Endothelial cell of umbilical vein (primary cell): ENCODE measurements around the gene BSPRY. TPM values are rescaled to one million over a fixed set of nuclear protein-coding genes. Genes with fewer than 3 reads are reported as not detected.

ENCODE experiments used
- BruUV-seq: library from RNA; stranded (reverse); fragments of 400-500 nt; replicated peaks from 2 replicates; lab custom pipeline; 2021; lab: Mats Ljungman, UMichigan
- CTCF ChIA-PET: fragments of 300-600, 350-600 bp; sonication (Branson Sonifier 250); formaldehyde crosslinking; loops from one replicate; lab custom pipeline; 2021; ENCODE audit warnings: antibody characterized with exemption, inconsistent platforms; lab: Charles Lee
- POLR2A ChIA-PET: fragments of 300-600, 350-600 bp; sonication (Branson Sonifier 250); formaldehyde crosslinking; loops from one replicate; lab custom pipeline; 2021; ENCODE audit warnings: antibody characterized with exemption, inconsistent platforms; lab: Charles Lee
- DNase-seq: peaks from one replicate; pipeline ENCODE4 v3.0.0-alpha.2; 2011; ENCODE audit warnings: low read depth, low spot score
- FAIRE-seq: peaks from 2 replicates; lab custom pipeline; 2011; peaks lifted over from hg19 to GRCh38; lab: Jason Lieb, UNC
- H2AFZ ChIP-seq: 2 replicates; pipeline ENCODE4 v1.6.0; 2012; ENCODE audit warnings: low read depth, low read length, control low read depth, inconsistent platforms
- H3K27ac ChIP-seq: 2 replicates; pipeline ENCODE4 v1.5.1; 2011; ENCODE audit warnings: low read depth, mild to moderate bottlenecking, control low read depth, low read length, moderate library complexity; ENCODE audit not compliant: insufficient read depth
- H3K27me3 ChIP-seq, 2 experiments: 2 replicates each; pipeline versions ENCODE4 v1.6.0 to v1.6.1; 2011; ENCODE audit warnings: low read length in 2 of 2, mixed read lengths in 1 of 2; ENCODE audit not compliant: control insufficient read depth in 2 of 2, insufficient read depth in 2 of 2
- H3K36me3 ChIP-seq, 2 experiments: 2 replicates in 1 of 2; 3 replicates in 1 of 2; pipeline ENCODE4 v1.5.1; 2011; ENCODE audit warnings: low read length in 2 of 2, mild to moderate bottlenecking in 1 of 2, moderate library complexity in 1 of 2; ENCODE audit not compliant: control insufficient read depth in 2 of 2, insufficient read depth in 2 of 2; ENCODE audit errors: extremely low read depth in 1 of 2
- H3K4me1 ChIP-seq: 3 replicates; pipeline ENCODE4 v1.5.1; 2011; ENCODE audit warnings: mild to moderate bottlenecking, low read length; ENCODE audit not compliant: control insufficient read depth, insufficient read depth; ENCODE audit errors: extremely low read depth
- H3K4me2 ChIP-seq: 2 replicates; pipeline ENCODE4 v1.6.1; 2011; ENCODE audit warnings: low read length, control low read depth, mixed read lengths; ENCODE audit not compliant: insufficient read depth
- H3K4me3 ChIP-seq, 3 experiments: fragments of 200-600 bp in 1 of 3; sonication (generic), shearing (Covaris generic) in 1 of 3; replicated peaks in 1 of 3; 2 replicates each; pipeline ENCODE4 v1.5.1; 2011 to 2016; ENCODE audit warnings: control low read depth in 3 of 3, low read length in 3 of 3, mild to moderate bottlenecking in 2 of 3, inconsistent platforms in 1 of 3, low read depth in 1 of 3, moderate library complexity in 1 of 3; ENCODE audit not compliant: insufficient read depth in 1 of 3
- H3K79me2 ChIP-seq: 2 replicates; pipeline ENCODE4 v1.6.0; 2012; ENCODE audit warnings: low read length, inconsistent platforms; ENCODE audit not compliant: control insufficient read depth, insufficient read depth
- H3K9ac ChIP-seq: replicated peaks from 2 replicates; pipeline ENCODE3; 2011; ENCODE audit warnings: low read length, control low read depth; ENCODE audit not compliant: insufficient read depth; ENCODE audit errors: extremely low read depth
- H3K9me1 ChIP-seq: replicated peaks from 3 replicates; pipeline ENCODE4 v1.6.0; 2011; ENCODE audit warnings: mild to moderate bottlenecking, low read length; ENCODE audit not compliant: control insufficient read depth, insufficient read depth; ENCODE audit errors: extremely low read depth
- H3K9me3 ChIP-seq: replicated peaks from 2 replicates; pipeline ENCODE4 v1.5.1; 2012; ENCODE audit warnings: low read length, inconsistent platforms; ENCODE audit not compliant: control insufficient read depth, insufficient read depth
- H4K20me1 ChIP-seq: replicated peaks from 2 replicates; pipeline ENCODE3; 2011; ENCODE audit warnings: mild to moderate bottlenecking, low read length; ENCODE audit not compliant: control insufficient read depth, insufficient read depth; ENCODE audit errors: extremely low read depth
- EZH2 ChIP-seq: IDR thresholded peaks from 2 replicates; pipeline ENCODE4 v1.6.1; 2012; ENCODE audit warnings: borderline replicate concordance, low read depth, mild to moderate bottlenecking, moderate library complexity, low read length, inconsistent platforms; ENCODE audit not compliant: severe bottlenecking
- FOS ChIP-seq: IDR thresholded peaks from 2 replicates; pipeline ENCODE4 v1.6.1; 2011; ENCODE audit warnings: mild to moderate bottlenecking, low read length, moderate library complexity, borderline replicate concordance; ENCODE audit not compliant: insufficient read depth
- GATA2 ChIP-seq: IDR thresholded peaks from 2 replicates; pipeline ENCODE4 v1.7.0; 2011; ENCODE audit warnings: low read depth, mild to moderate bottlenecking, moderate library complexity, mixed read lengths, low read length; ENCODE audit not compliant: insufficient read length, insufficient read depth
- JUN ChIP-seq: IDR thresholded peaks from 2 replicates; pipeline ENCODE4 v1.6.1; 2011; ENCODE audit warnings: borderline replicate concordance, low read depth; ENCODE audit not compliant: insufficient read length, insufficient read depth
- MYC ChIP-seq: IDR thresholded peaks from one replicate; pipeline ENCODE4 v1.6.1; 2011; ENCODE audit warnings: mild to moderate bottlenecking, low read depth, low read length
- POLR2A ChIP-seq: IDR thresholded peaks from 2 replicates; pipeline ENCODE4 v1.6.1; 2012; ENCODE audit warnings: low read depth, mild to moderate bottlenecking, control low read depth, low read length
- POLR2AphosphoS5 ChIP-seq: IDR thresholded peaks from 2 replicates; pipeline ENCODE4 v1.6.1; 2012; ENCODE audit warnings: low read depth, mild to moderate bottlenecking, control low read depth, low read length, moderate library complexity; ENCODE audit not compliant: insufficient read depth
- dilution Hi-C: fragments of 300-500 bp; cut with MboI; formaldehyde crosslinking; loops from one replicate; pipeline ENCODE4 v1.15.0; 2019; ENCODE audit warnings: low sequenced_read_pairs; ENCODE audit not compliant: extremely low pct_ligation_motif_present
- intact Hi-C: fragments of 100-400 bp; cut with micrococcal nuclease; formaldehyde crosslinking; loops from one replicate; pipeline ENCODE4 v1.10.0; 2022
- polyA plus RNA-seq, 4 experiments: library from polyadenylated mRNA; depleted of rRNA in 3 of 4; stranded (reverse) in 3 of 4; unstranded in 1 of 4; fragments of >200 nt; gene quantifications; 2 replicates each; pipeline versions ENCODE4 v1.2.1 to v1.2.3, GENCODE V29; 2011 to 2012; ENCODE audit warnings: missing spikeins in 1 of 4
- total RNA-seq: library from RNA; stranded (reverse); gene quantifications from 2 replicates; pipeline ENCODE4 v1.2.3, GENCODE V29; 2021
- TF ChIP-seq, protein P1 (sequence below), 2 donors: IDR thresholded peaks; 1 replicate in 1 of 2; 2 replicates in 1 of 2; pipeline ENCODE4 v1.5.1; 2011; ENCODE audit warnings: low read length in 2 of 2, mild to moderate bottlenecking in 2 of 2, moderate library complexity in 2 of 2, control low read depth in 1 of 2, inconsistent platforms in 1 of 2, low read depth in 1 of 2; ENCODE audit not compliant: insufficient read depth in 1 of 2; ENCODE audit errors: extremely low read depth in 1 of 2
- TF ChIP-seq, protein P2 (sequence below): IDR thresholded peaks from 2 replicates; pipeline ENCODE4 v1.6.1; 2011; ENCODE audit not compliant: insufficient read depth, insufficient read length

The BSPRY gene
- total and polyA plus RNA-seq, 2 donors (not counting 3 experiments of a cell fraction or from before 2014, with no cell fraction given), result not detected

DNA sequence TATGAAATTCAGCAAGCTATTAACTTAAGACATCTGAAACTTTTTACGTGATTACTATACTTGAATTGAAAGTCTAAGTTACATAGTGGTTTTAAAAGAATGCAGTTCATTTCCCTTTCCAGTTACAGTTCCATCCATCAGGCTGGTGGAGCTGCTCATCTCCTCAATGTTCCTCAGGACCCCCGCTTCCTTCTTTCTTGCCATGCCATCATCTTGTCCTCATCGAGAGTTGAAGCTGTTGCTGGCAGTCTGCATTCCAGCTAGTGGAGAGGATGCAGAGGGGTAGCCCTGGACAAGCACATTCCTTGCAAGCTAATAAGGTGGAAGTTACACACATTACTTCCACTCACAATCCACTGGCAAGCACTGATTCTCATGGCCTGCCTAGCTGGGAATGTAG lies 37.4 kb upstream of the BSPRY start:
- DNase-seq (no peak), FAIRE-seq (no peak)
- Histone ChIP-seq H3K27ac (no peak overlapping the region), H3K9ac (no peak overlapping the region), H3K27me3 (no peaks in the 10 kb centered on the region), H3K9me3 (no peaks in the 10 kb centered on the region), H3K4me2 (no peak overlapping the region), H4K20me1 (no peaks in the 10 kb centered on the region), H3K36me3 (no peaks in the 10 kb centered on the region), H3K79me2 (no peaks in the 10 kb centered on the region), H2AFZ (no peak overlapping the region), H3K4me3 (no peak overlapping the region), H3K9me1 (no peaks in the 10 kb centered on the region), H3K4me1 (no peaks in the 10 kb centered on the region)
- ChIA-PET POLR2A (no interaction called here), CTCF (interaction anchor here (1.4 to 4.2 kb wide), 3 partner anchors 24 to 346 kb away, joined by 4 to 14 read pairs (median 14); no protein-coding TSS in a partner anchor)
- TF ChIP-seq MYC, result no peak
- TF ChIP-seq GATA2, result no peak
- no peak for TF ChIP-seq POLR2A
- TF ChIP-seq FOS, result no peak
- TF ChIP-seq, protein P1, sequence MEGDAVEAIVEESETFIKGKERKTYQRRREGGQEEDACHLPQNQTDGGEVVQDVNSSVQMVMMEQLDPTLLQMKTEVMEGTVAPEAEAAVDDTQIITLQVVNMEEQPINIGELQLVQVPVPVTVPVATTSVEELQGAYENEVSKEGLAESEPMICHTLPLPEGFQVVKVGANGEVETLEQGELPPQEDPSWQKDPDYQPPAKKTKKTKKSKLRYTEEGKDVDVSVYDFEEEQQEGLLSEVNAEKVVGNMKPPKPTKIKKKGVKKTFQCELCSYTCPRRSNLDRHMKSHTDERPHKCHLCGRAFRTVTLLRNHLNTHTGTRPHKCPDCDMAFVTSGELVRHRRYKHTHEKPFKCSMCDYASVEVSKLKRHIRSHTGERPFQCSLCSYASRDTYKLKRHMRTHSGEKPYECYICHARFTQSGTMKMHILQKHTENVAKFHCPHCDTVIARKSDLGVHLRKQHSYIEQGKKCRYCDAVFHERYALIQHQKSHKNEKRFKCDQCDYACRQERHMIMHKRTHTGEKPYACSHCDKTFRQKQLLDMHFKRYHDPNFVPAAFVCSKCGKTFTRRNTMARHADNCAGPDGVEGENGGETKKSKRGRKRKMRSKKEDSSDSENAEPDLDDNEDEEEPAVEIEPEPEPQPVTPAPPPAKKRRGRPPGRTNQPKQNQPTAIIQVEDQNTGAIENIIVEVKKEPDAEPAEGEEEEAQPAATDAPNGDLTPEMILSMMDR (IDR thresholded peaks at IDR 0.05; ENCODE audit: extremely low read depth in 1 of 2, insufficient read depth in 1 of 2, low read depth in 1 of 2, low read length in 2 of 2), result no peak
- TF ChIP-seq, protein P2, sequence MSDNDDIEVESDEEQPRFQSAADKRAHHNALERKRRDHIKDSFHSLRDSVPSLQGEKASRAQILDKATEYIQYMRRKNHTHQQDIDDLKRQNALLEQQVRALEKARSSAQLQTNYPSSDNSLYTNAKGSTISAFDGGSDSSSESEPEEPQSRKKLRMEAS, result no peak
- TF ChIP-seq JUN, result no peak
- TF ChIP-seq POLR2AphosphoS5, result no peak
- TF ChIP-seq EZH2, result no peak
- dilution Hi-C loops (no loop called here), intact Hi-C loops (no loop called here)
- BruUV-seq, result no TSS peak
